ENCODE data around the gene OR8B8.

GRCh38 chr11:124479561-124479960 lies 34.1 kb upstream of the OR8B8 start:
- TF ChIP-seq EP300 (IDR thresholded peaks at IDR 0.05), result no peak
- no peak for TF ChIP-seq CTCF (IDR thresholded peaks at IDR 0.05)

Data from stomach (tissue), 4 donors.